Ectodermal cell (in vitro differentiated cells): Measurements from ENCODE around the gene TMUB1.

ENCODE experiments used
- H3K27ac ChIP-seq: 2 replicates; pipeline ENCODE4 v1.7.0; 2013; ENCODE audit warnings: mild to moderate bottlenecking, low read depth, low read length; ENCODE audit not compliant: insufficient read depth, poor library complexity, severe bottlenecking
- H3K27me3 ChIP-seq: 2 replicates; pipeline ENCODE4 v1.7.0; 2013; ENCODE audit warnings: mild to moderate bottlenecking, low read length; ENCODE audit not compliant: insufficient read depth, control insufficient read depth, poor library complexity, severe bottlenecking
- H3K36me3 ChIP-seq: one replicate; pipeline ENCODE4 v1.7.0; 2013; ENCODE audit warnings: low read length; ENCODE audit not compliant: control insufficient read depth, insufficient read depth
- H3K4me1 ChIP-seq: one replicate; pipeline ENCODE4 v1.7.0; 2013; ENCODE audit warnings: low read length; ENCODE audit not compliant: control insufficient read depth, insufficient read depth
- H3K4me3 ChIP-seq: 2 replicates; pipeline ENCODE4 v1.7.0; 2013; ENCODE audit warnings: low read depth, low read length, control low read depth; ENCODE audit not compliant: insufficient read depth
- H3K9me3 ChIP-seq: 2 replicates; pipeline ENCODE4 v1.7.0; 2013; ENCODE audit warnings: mild to moderate bottlenecking, low read length, moderate library complexity; ENCODE audit not compliant: control insufficient read depth
- WGBS, 2 experiments: methylation state at CpG; one replicate each; pipeline ENCODE4 v1.1.7; 2013; ENCODE audit warnings: missing lambda C conversion rate in 2 of 2; 5-methylcytosine and 5-hydroxymethylcytosine counted together

Gene TMUB1

GRCh38 chr7:151102991-151103390, 19.7 kb upstream of the TMUB1 start:
- Histone ChIP-seq H3K27ac (no peak overlapping the region), H3K27me3 (no peaks in the 10 kb centered on the region), H3K4me1 (no peaks in the 10 kb centered on the region), H3K9me3 (no peaks in the 10 kb centered on the region), H3K4me3 (no peak overlapping the region), H3K36me3 (no peaks in the 10 kb centered on the region)
- WGBS, 2 experiments, result 95 to 96% methylated on average over 3 of the region's 3 CpGs

GRCh38 chr7:151101621-151102396, 18.5 kb upstream of the TMUB1 start:
- WGBS, 2 experiments, result 84 to 86% methylated on average over 24 of the region's 24 CpGs
- Histone ChIP-seq H3K36me3 (no peaks in the 10 kb centered on the region), H3K9me3 (no peaks in the 10 kb centered on the region), H3K27me3 (no peaks in the 10 kb centered on the region), H3K4me3 (no peak overlapping the region), H3K27ac (no peak overlapping the region), H3K4me1 (no peaks in the 10 kb centered on the region)

- 91 to 93% methylated on average over 10 of the region's 10 CpGs for WGBS, 2 experiments
- no peaks in the 10 kb centered on the region for H3K9me3 ChIP-seq
- no peaks in the 10 kb centered on the region for H3K36me3 ChIP-seq
- no peak overlapping the region for H3K4me3 ChIP-seq
- no peaks in the 10 kb centered on the region for H3K27me3 ChIP-seq
- no peaks in the 10 kb centered on the region for H3K4me1 ChIP-seq
- H3K27ac ChIP-seq, result no peak overlapping the region
These were observed 17.6 kb upstream of the TMUB1 start for GRCh38 chr7:151100921-151101320.

- Histone ChIP-seq H3K27me3 (no peaks in the 10 kb centered on the region), H3K9me3 (no peaks in the 10 kb centered on the region), H3K27ac (no peak overlapping the region), H3K36me3 (no peaks in the 10 kb centered on the region), H3K4me1 (no peaks in the 10 kb centered on the region), H3K4me3 (no peak overlapping the region)
- WGBS, 2 experiments, result 82 to 85% methylated on average over 20 of the region's 20 CpGs
These were observed 16.4 kb upstream of the TMUB1 start for GRCh38 chr7:151099486-151100211.

GRCh38 chr7:151095828-151096475, 12.7 kb upstream of the TMUB1 start:
- no peaks in the 10 kb centered on the region for H3K27me3 ChIP-seq
- no peaks in the 10 kb centered on the region for H3K4me1 ChIP-seq
- no peak overlapping the region for H3K4me3 ChIP-seq
- no peak overlapping the region for H3K27ac ChIP-seq
- H3K9me3 ChIP-seq, result no peaks in the 10 kb centered on the region
- 94 to 95% methylated on average over 17 of the region's 17 CpGs for WGBS, 2 experiments
- H3K36me3 ChIP-seq, result no peaks in the 10 kb centered on the region

GRCh38 chr7:151095123-151095797, 12.0 kb upstream of the TMUB1 start:
- 91 to 93% methylated on average over 9 to 10 of the region's 10 CpGs for WGBS, 2 experiments
- H3K4me3 ChIP-seq, result no peak overlapping the region
- H3K4me1 ChIP-seq, result no peaks in the 10 kb centered on the region
- H3K9me3 ChIP-seq, result no peaks in the 10 kb centered on the region
- H3K27ac ChIP-seq, result no peak overlapping the region
- no peaks in the 10 kb centered on the region for H3K27me3 ChIP-seq
- H3K36me3 ChIP-seq, result no peaks in the 10 kb centered on the region

GRCh38 chr7:151094675-151095074, 11.4 kb upstream of the TMUB1 start:
- Histone ChIP-seq H3K36me3 (no peaks in the 10 kb centered on the region), H3K27me3 (no peaks in the 10 kb centered on the region), H3K9me3 (no peaks in the 10 kb centered on the region), H3K4me3 (no peak overlapping the region), H3K27ac (no peak overlapping the region), H3K4me1 (peaks cover 3% of the 10 kb centered on the region)
- WGBS, 2 experiments, result 91 to 94% methylated on average over 5 of the region's 5 CpGs

- Histone ChIP-seq H3K9me3 (no peaks in the 10 kb centered on the region), H3K4me1 (peaks cover 13% of the 10 kb centered on the region), H3K36me3 (no peaks in the 10 kb centered on the region), H3K27me3 (no peaks in the 10 kb centered on the region), H3K27ac (no peak overlapping the region), H3K4me3 (no peak overlapping the region)
- 93 to 95% methylated on average over 6 of the region's 6 CpGs for WGBS, 2 experiments
These were observed 10.5 kb upstream of the TMUB1 start for GRCh38 chr7:151093748-151094147.

GRCh38 chr7:151091988-151092387, 8.7 kb upstream of the TMUB1 start:
- Histone ChIP-seq H3K9me3 (no peaks in the 10 kb centered on the region), H3K27me3 (peaks cover 12% of the 10 kb centered on the region), H3K36me3 (no peaks in the 10 kb centered on the region), H3K4me3 (no peak overlapping the region), H3K4me1 (peaks cover 25% of the 10 kb centered on the region), H3K27ac (no peak overlapping the region)
- 95 to 96% methylated on average over 14 of the region's 14 CpGs for WGBS, 2 experiments

GRCh38 chr7:151091431-151091830, 8.1 kb upstream of the TMUB1 start:
- Histone ChIP-seq H3K36me3 (no peaks in the 10 kb centered on the region), H3K9me3 (no peaks in the 10 kb centered on the region), H3K4me1 (peaks cover 25% of the 10 kb centered on the region), H3K4me3 (no peak overlapping the region), H3K27ac (no peak overlapping the region), H3K27me3 (peaks cover 12% of the 10 kb centered on the region)
- WGBS, 2 experiments, result 64% methylated on average over 6 of the region's 6 CpGs
